Measurements from ENCODE around the gene TAGLN2. TPM values are rescaled to one million over a fixed set of nuclear protein-coding genes. Genes with fewer than 3 reads are reported as not detected.

The TAGLN2 gene
- total RNA-seq, 4 donors from 2014 or later: 104 to 170 (median 151) TPM

GRCh38 chr1:159970932-159971342 is 45.6 kb upstream of the TAGLN2 start:
- intact Hi-C loops (cut with DNase I): no loop called here
- WGBS, 2 donors: 60 to 66% methylated on average over 9 of the region's 9 CpGs
- Histone ChIP-seq H3K27me3 (no peaks in the 10 kb centered on the region), H3K36me3 (no peaks in the 10 kb centered on the region), H3K4me3 (replicated peaks in 1 of 3) (no peak overlapping the region), H3K27ac (no peak overlapping the region), H3K9me3 (no peaks in the 10 kb centered on the region), H3K4me1 (no peaks in the 10 kb centered on the region)
- no peak for TF ChIP-seq POLR2A (IDR thresholded peaks at IDR 0.05)
- no peak for TF ChIP-seq CTCF (IDR thresholded peaks at IDR 0.05)
- DNase-seq: no peak

GRCh38 chr1:159968901-159969300 is 43.6 kb upstream of the TAGLN2 start:
- intact Hi-C loops (cut with DNase I): no loop called here

GRCh38 chr1:159965263-159965662 is 40.0 kb upstream of the TAGLN2 start:
- 91 to 92% methylated on average over 2 of the region's 2 CpGs for WGBS, 2 donors
- no peaks in the 10 kb centered on the region for H3K36me3 ChIP-seq
- no peak overlapping the region for H3K27ac ChIP-seq
- H3K27me3 ChIP-seq: no peaks in the 10 kb centered on the region
- no peaks in the 10 kb centered on the region for H3K4me1 ChIP-seq
- intact Hi-C loops (cut with DNase I): no loop called here
- DNase-seq: no peak
- H3K4me3 ChIP-seq (replicated peaks in 1 of 3): no peak overlapping the region
- no peak for TF ChIP-seq POLR2A (IDR thresholded peaks at IDR 0.05)
- no peak for TF ChIP-seq CTCF (IDR thresholded peaks at IDR 0.05)
- H3K9me3 ChIP-seq: no peaks in the 10 kb centered on the region

More at GRCh38 chr1:159968901-159969300, 43.6 kb upstream of the TAGLN2 start:
- Histone ChIP-seq H3K27ac (no peak overlapping the region), H3K4me3 (replicated peaks in 1 of 3) (no peak overlapping the region), H3K36me3 (no peaks in the 10 kb centered on the region), H3K9me3 (no peaks in the 10 kb centered on the region), H3K27me3 (no peaks in the 10 kb centered on the region), H3K4me1 (no peaks in the 10 kb centered on the region)
- TF ChIP-seq CTCF (IDR thresholded peaks at IDR 0.05): no peak
- no peak for TF ChIP-seq POLR2A (IDR thresholded peaks at IDR 0.05)
- no peak for DNase-seq
- 81 to 85% methylated on average over 3 of the region's 3 CpGs for WGBS, 2 donors

- WGBS, 2 donors: 42 to 58% methylated on average over 3 of the region's 3 CpGs
- Histone ChIP-seq H3K27me3 (no peaks in the 10 kb centered on the region), H3K27ac (no peak overlapping the region), H3K4me1 (no peaks in the 10 kb centered on the region), H3K36me3 (no peaks in the 10 kb centered on the region), H3K9me3 (no peaks in the 10 kb centered on the region), H3K4me3 (replicated peaks in 1 of 3) (no peak overlapping the region)
- intact Hi-C loops (cut with DNase I): no loop called here
- no peak for TF ChIP-seq CTCF (IDR thresholded peaks at IDR 0.05)
- TF ChIP-seq POLR2A (IDR thresholded peaks at IDR 0.05): no peak
- no peak for DNase-seq
Measured at GRCh38 chr1:159964144-159964543, 38.8 kb upstream of the TAGLN2 start.

- no peak overlapping the region for H3K4me3 ChIP-seq (replicated peaks in 1 of 3)
- no peaks in the 10 kb centered on the region for H3K4me1 ChIP-seq
- no peak for DNase-seq
- no peak overlapping the region for H3K27ac ChIP-seq
- intact Hi-C loops (cut with DNase I): no loop called here
- H3K9me3 ChIP-seq: no peaks in the 10 kb centered on the region
- 89 to 91% methylated on average over 11 of the region's 11 CpGs for WGBS, 2 donors
- no peak for TF ChIP-seq POLR2A (IDR thresholded peaks at IDR 0.05)
- no peak for TF ChIP-seq CTCF (IDR thresholded peaks at IDR 0.05)
- no peaks in the 10 kb centered on the region for H3K27me3 ChIP-seq
- H3K36me3 ChIP-seq: no peaks in the 10 kb centered on the region
Measured at GRCh38 chr1:159962176-159962575, 36.9 kb upstream of the TAGLN2 start.
